Stimulated activated CD4-positive, alpha-beta T cell treated with anti-CD3 and anti-CD28 coated beads, TNF-alpha, amount 100 ng/mL, for 4 hours (primary cell): Measurements from ENCODE around the gene FAM53B.

Experiments used
- DNase-seq, 3 experiments: peaks; one replicate each; pipeline ENCODE4 v3.0.0-alpha.2; 2020; ENCODE audit warnings: low read depth in 3 of 3

The FAM53B gene

DNA sequence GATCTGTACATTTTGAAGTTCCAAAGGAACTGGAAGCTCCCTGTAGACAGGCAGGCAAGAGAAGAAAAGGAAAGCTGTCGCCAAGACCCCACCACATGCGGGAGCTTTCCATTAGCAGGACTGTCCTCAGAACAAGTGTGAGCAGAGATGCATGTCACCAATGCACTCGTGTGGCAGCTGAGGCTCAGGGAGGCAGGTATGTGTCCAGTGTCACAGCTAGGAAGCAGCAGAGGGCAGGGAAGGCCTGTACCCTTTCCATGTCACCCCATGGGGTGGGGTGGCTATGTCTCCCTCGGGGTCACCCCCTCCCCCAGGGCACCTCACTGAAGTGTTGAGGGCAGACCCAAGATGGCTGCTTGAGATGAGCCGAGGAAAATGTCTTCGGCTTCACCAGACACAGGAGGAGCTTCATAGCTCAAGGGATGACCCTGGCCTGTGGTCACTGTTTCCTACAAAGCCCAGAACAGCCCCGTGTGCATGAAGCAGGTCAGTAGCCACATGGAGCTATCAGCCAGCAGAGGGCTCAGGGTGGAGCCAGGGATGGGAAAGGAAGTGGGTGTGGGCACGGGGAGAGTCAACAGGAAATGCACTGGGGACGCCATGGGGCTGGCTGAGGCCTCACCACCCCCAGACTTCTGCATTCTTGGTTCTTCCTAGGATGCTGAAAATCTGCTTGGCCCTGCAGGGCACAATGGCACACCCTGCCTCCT, 96.6 kb downstream of the FAM53B start:
- DNase-seq, result peak in 2 of 3 experiments; percentile 26 to 53

DNA sequence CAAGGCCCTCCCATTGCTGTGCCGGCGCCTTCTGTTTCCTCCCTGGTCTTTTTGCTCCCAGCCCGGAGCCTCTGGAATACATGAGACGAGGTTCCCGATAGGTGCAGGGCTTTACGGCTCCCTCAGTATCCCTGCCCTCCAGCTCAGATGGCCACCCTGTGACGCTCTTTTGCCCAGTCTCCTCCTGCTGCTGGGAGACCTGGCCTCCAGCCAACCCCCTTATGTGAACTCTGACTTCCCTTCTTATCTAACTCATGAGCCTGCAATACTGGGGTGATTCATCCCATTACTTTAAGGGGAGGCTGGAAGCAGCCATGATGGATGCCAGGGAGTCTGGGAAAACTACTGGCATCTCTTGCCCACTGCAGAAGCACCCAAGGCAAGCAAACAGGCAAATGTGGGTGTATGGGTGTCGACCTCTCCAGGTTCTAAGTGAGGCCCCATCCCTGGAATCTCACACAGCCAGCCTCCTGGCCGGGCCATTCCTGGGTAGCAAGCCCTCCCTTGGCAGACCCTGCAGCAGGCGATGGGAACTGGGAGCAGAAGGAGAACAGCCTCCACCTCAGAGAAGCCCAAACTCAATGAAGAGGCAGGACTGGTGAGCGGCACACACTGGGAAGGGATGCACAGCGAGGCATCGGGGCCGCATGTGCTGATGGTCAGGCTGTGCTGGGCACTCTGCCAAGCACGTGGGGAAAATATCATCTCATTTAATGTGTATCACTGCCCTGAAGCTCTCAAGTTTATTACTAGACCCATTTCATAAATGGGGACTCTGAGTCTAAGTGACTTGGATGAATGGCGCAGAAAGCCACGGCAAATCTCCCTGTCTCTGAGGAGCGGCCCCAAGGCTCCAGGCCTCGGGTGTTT, 97.5 kb downstream of the FAM53B start:
- no peak for DNase-seq

DNA sequence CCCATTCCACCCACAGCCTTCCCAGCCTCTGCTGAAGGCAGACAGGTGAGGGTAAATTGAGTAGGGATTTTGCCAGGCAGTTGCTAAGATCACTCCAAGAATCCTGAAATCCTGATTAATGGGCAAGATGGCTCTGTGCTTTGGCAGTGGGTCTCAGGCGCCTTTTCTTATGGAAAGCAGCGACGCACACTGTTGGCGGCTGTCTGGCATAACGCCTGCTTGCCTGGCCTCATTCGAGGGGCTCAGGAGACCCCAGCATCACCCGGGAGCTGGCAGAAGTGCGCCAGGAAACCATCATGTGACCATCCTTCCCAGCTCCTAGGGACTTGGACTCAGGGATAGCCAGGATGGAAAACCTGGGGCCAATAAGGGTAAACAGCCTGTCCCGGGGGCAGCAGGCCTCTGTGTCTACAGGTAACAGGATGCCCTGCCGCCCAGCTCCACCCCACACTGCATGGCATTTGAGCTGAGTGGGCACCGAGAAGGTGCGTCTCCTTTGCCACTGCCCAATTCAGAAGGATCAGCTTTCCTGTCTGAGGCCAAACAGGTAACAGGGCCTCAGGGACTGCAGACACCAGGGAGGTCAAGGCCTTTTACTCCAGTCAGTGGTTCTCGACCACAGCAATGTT, 98.6 kb downstream of the FAM53B start:
- no peak for DNase-seq

- no peak for DNase-seq
These were observed 99.3 kb downstream of the FAM53B start for GRCh38 chr10:124644771-124645415.

- no peak for DNase-seq
These were observed 99.9 kb downstream of the FAM53B start for GRCh38 chr10:124644236-124644635.

DNA sequence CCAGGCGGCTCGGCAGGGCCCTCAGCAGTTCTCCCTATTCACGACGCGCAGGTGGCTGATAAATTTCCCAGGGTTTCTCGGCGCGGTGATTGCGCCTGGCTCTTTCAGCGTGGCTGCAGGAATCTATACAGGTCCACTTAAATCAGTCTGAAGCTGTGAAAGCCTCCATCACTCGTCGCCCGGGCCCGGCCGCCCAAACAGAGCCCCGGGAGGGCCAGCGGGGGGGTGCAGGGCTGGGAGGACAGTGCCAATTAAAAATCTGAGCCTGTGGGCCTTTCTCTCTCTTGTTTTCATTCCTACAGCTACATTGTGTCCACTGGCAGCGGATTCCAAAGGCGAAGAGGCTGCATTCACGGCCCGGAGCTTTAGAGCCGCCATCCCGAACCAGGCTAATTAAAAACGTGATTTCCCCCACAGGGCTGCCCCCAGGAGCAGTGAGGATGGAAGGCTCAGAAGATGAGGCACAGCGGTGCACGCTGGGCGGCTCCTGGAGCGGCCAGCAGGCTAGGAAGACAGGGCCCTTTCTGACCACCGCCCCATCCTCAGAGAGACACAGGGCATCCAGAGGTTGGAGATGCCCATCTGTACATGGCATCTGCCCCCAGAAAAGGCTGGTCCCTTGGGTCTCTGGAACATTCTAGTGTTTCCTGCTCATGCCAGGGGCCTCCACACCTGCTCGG, 100.7 kb downstream of the FAM53B start:
- no peak for DNase-seq

DNA sequence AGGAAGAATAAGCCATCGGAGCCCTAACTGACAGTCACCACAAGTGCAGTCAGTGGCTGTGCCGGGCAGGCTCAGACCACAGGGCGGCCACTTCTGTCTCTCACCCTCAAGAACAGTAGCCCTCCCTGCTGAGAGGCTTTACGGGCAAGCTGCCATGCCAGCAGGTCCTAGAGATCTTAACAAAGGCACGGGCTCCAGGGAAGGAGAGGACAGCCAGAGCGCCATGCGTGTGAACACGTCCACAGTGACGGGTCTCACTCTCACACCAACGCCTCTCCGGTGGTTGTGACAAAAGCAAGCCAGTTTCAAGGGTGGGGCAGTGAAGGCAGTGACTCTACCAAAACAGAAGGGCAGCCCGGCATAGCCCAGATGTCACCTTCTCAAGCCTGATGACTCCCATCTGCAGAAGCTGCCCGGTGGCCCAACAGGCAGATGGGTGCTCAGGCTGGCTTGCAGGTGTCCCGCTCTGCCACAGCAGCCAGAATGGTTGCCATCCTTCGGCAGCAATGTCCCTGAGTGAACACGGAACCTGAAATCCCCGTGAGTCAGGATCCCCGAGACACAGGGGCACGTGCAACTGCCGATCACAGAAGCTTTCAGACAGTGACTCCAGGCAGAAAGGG, 102.0 kb downstream of the FAM53B start:
- no peak for DNase-seq

GRCh38 chr10:124641282-124642087, 102.7 kb downstream of the FAM53B start:
- DNase-seq, result no peak

- DNase-seq, result no peak
These were observed 103.5 kb downstream of the FAM53B start for GRCh38 chr10:124640538-124641231.

GRCh38 chr10:124640056-124640455, 104.1 kb downstream of the FAM53B start:
- DNase-seq, result no peak

DNA sequence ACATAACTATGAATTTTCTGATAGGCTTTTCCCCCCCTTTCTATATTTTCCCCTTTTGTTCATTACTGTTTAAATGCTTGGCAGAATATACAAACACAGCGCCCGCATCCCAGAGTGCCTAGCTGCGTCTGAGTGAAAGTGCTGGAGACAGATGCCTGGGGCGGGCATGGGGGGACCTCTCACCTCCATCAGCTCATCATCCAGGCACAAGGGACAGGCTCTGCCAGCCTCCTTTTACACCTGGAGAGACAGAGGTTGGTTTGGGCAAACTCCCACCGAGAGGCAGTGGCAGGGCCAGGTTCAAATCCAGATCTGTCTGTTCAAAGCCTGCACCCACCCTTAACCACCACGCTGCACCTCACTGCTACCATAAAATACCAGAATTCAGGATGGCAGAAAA, 104.5 kb downstream of the FAM53B start:
- no peak for DNase-seq

GRCh38 chr10:124639206-124639605, 105.0 kb downstream of the FAM53B start:
- DNase-seq, result no peak

GRCh38 chr10:124637746-124638145, 106.4 kb downstream of the FAM53B start:
- no peak for DNase-seq

GRCh38 chr10:124637091-124637700, 107.0 kb downstream of the FAM53B start:
- no peak for DNase-seq

- peak in 1 of 3 experiments; percentile 27 for DNase-seq
These were observed 107.7 kb downstream of the FAM53B start for GRCh38 chr10:124636271-124636995.

GRCh38 chr10:124632566-124632965, 111.6 kb downstream of the FAM53B start:
- DNase-seq, result no peak

DNA sequence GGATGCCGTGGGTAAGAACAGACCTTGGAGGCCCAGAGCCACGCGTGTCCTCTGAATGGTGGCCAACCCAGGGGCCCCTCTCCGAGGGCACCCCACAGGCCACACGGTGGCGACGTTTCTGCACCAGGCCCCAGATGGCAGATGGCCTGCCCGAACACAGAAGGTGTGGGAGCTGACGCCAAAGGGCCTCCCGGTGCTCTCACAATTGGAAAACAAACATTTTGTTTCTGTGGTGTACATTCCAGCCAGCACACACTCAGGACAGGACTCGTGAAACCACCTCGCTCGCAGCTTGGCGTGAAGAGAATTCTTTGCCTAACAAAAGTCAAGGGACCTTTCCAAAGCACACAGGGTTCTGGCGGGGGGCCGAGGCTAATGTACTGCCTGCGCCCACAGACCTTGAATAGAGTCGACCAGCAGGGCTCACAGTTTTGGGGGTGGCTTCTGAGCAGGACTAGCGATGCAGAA, 112.1 kb downstream of the FAM53B start:
- DNase-seq, result peak in 1 of 3 experiments; percentile 27

DNA sequence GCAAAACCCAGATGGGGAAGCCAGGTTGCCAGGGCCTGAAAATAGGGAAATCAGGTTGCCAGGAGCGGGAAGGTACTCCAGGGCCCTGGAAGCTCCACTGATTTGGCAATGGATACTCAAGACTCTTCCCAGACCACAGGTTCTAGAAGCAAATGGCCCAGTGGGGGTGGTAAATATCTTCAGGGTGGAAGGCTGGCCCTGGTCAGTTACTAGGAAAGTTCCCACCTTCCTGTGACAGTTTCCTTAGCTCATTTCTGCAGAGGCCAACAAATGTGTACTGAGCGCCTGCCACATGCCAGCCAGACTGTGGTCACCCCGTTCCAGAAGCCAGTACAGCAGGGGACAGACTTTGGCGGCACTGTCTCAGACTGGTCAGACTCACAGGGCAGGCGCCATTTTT, 113.6 kb downstream of the FAM53B start:
- no peak for DNase-seq
